GM19239 (cell line): ENCODE results near the gene AGBL1.
"Not testable (repeated sequence)": the region's sequence is repeated elsewhere in the genome, so short reads cannot be mapped to it uniquely, and the experiment has no call there.

Source experiments
- DNase-seq: peaks from one replicate; pipeline ENCODE4 v3.0.0; 2011; ENCODE audit warnings: low spot score; ENCODE audit not compliant: insufficient read length
- FAIRE-seq: peaks from 2 replicates; lab custom pipeline; 2011; peaks lifted over from hg19 to GRCh38; lab: Jason Lieb, UNC

AGBL1 gene

DNA sequence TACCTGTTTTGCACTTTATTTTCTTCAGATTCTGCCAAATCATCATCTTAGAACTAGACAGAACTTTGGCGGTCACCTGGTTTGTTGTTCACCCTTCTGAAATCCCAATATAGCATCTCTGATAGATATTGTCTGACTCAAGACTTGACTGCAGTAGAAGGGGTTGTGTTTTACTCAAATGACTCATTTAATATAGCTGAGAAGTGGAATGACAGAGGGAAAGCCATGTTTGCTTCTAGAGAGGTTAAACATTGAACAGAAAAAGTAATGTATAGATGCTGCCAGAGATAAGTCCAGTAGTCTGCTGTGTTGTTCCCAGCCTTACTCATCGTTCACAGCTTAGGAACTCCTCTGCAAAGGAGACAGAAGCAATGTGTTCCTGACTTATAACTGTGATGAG is 402.0 kb downstream of the AGBL1 start:
- no peak for DNase-seq
- no peak for FAIRE-seq

DNA sequence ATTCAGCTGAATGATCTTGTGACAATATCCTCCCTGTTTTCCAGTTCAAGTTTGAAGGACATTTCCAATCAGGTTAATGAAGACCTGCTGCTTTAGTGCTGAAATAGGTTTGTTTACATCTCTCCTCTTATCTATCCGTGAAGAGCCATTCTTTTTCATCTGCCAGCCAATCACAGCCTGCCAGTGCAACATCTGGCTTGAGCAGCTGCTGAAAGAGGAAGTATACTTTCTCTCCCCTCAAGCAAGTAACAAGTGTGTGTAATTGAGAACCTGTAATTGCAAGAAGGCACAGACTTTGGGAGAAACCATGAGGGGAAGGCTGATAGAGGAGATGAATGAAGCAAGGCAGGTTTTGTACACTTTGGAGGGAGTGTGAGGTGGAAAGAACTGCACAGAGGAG is 404.3 kb downstream of the AGBL1 start:
- DNase-seq (no peak), FAIRE-seq (no peak)

DNA sequence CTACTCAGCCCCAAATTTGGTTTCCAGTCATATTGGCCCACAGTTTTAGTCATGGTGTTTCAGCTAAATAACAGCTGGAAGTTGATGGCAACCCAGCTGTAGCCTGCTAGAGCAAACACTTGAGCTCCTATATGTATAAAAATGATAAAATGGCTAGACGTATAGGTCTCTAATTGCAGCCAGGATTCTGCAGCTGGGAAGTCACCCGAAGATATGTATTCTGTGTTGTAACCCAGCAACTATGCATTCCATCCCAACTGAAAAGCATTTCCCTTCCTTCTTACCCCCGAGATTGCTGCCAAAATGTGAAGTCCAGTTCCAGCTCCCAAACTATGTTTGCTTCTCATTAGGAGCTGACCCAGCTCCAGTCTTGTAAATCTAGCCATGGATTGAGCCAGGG is 408.4 kb downstream of the AGBL1 start:
- no peak for FAIRE-seq

DNA sequence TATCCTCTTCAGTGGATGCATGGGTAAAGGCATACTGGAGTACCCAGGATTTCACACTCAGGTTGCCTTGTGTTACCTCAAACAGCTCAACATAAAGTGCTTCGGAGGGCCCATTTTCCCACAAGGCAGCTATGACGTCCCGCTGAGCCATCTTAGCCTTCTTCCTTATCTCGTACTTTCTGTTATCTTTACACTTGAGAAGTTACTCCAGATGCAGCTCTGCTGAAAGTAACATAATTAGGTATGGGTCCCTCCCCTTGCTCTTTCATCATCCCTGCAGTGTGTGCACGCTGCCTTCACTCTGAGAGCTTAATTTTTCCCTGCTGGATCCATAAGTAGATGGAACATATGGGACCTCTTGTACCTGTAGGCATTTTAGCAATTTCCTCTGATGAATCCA is 410.3 kb downstream of the AGBL1 start:
- no peak for DNase-seq

More for the DNA sequence above, 408.4 kb downstream of the AGBL1 start:
- no peak for DNase-seq

DNA sequence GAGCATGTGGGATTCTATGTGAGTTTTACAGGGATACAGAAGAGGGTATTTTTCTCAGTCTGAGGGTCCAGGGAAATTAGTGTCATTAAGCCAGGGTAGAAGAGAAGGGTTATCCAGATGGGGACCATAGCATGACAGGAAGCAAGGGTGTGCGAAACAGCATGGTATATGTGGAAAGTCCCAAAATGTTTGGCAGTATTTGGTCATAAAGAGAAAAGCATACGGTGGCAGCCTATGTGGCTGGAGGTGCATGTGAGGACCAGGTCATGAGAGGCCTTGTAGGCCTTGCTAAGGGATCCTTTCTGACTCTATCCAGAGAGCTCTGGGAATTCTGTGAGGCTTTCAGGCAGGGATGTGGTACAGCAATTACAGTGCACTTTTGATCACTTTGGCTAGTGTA is 411.4 kb downstream of the AGBL1 start:
- FAIRE-seq (no peak), DNase-seq (no peak)

More for the DNA sequence above, 410.3 kb downstream of the AGBL1 start:
- FAIRE-seq, result no peak

DNA sequence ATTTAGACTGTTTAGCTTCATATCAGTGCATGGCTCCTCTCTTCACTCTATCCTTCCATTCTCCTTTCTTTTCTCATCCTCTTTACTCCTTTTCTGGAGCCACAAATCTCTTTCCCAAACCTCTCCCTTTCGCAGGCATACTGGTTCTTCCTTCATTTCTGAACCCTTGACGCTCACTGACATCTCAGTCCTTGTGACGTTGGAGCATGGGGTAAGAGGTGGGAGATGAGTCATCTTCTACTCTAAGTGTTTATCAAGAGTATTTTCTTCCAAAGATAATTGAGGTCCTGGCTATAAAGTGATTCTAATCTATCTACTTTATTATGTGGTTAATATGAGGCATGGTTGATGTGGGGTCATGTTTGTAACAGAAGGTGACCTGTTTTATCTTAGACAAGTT is 414.2 kb downstream of the AGBL1 start:
- no peak for FAIRE-seq

DNA sequence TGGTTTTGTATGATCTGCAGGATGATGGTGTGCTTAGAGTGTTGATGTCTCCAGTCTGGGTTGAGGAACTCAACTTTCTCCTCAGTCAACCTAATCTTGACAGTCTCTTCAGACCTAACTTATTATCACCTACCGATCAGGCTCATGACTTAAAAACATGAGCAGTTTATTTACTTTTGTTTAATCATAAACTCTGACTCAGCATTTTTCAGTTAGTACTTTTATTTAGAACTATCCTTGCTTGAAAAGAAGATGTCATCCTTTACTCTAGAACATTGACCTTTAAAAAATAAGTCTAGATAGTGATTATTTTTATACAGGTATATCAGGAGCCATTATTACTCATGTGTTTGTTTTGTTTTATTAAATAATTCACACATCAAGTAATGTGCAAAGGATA is 414.8 kb downstream of the AGBL1 start:
- FAIRE-seq, result no peak
- DNase-seq, result no peak

More for the DNA sequence above, 414.2 kb downstream of the AGBL1 start:
- DNase-seq, result no peak

DNA sequence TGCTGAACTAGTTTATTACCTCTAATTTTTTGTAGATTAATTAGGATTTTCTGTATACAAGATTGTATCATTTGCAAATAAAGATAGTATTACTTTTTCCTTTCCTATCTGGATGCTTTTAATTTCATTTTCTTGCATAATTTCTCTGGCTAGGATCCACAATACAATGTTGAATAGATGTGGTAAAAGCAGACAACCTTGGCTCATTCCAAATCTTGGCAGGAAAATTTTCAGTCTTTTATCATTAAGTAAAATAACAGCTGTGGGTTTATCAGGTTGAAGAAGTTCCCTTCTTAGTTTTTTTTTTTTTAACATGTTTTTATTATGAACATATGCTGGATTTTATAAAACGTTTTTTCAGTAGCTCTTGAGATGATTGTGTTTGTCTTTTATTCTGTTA is 422.6 kb downstream of the AGBL1 start:
- FAIRE-seq (no peak), DNase-seq (no peak)

DNA sequence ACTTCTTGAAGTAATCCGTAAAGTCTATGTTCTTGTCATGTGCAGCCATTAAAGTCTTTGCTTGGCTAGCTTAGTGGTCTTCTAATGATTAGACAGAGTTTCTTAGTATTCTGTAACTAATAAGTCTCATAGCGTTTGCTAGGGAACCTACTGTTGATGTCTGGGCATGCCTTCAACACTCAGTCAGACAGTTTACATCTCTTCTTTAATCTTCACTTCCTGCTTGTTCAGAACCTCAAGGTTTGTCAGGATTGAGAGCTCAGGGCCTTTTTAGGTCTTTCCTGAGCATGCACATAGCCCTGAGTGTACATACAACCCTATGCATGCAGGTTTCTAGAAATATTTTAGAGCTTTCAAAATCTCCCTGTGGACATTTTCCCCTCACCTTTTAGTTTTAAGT is 426.3 kb downstream of the AGBL1 start:
- FAIRE-seq (no peak), DNase-seq (no peak)

DNA sequence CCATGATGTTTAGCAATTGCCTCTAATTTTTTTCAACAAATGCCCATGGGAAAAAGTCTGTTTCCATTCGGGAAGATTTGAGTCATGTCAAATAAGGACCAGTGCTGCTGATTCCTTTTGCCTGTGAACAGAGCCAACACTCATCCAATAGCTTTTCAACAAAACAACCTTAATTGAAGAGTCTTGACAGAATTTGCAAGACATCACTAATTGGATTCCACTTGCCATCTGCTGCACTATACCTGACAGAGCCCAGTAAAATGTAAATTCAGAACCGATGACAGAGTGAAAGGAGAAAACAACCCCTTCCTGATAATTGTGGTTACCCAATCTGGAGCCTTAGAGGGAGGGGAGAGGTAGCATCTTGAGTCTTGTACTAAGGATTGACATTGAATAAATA is 426.7 kb downstream of the AGBL1 start:
- DNase-seq (no peak), FAIRE-seq (no peak)

DNA sequence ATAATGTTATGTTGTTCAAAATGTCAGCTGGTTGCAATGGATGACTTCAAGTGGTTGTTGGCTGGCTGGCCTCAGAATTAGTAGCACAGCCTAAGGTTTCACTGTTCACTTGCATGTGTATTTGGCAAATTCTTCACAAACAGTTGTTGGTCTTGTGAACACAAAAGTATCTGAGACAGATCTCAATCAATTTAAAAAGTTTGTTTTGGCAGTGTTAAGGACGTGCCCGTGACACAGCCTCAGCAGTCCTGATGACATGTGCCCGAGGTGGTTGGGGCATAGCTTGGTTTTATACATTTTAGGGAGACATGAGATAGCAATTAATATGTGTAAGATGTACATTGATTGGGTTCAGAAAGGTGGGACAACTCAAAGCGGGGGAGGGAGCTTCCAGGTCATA is 436.0 kb downstream of the AGBL1 start:
- FAIRE-seq, result no peak
- DNase-seq, result no peak

DNA sequence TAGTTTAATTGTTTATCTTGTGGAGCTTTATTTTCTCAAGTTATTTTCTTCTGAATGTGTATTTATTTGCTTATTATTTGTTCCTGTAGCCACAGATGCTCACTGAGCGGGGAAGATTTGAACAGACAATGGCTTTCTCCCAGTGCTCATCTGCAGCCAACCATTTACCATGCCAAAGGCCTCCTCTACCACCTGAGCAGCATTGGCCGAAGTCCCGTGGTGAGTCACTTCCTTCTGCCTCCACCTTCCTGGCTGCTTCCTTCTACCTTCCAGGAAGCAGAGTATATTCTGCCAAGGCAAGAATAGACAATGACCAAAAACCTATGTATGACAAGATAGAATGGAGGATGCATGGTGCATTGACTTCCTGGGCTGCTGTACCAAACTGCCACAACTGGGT is 443.1 kb downstream of the AGBL1 start:
- DNase-seq, result no peak
- no peak for FAIRE-seq

DNA sequence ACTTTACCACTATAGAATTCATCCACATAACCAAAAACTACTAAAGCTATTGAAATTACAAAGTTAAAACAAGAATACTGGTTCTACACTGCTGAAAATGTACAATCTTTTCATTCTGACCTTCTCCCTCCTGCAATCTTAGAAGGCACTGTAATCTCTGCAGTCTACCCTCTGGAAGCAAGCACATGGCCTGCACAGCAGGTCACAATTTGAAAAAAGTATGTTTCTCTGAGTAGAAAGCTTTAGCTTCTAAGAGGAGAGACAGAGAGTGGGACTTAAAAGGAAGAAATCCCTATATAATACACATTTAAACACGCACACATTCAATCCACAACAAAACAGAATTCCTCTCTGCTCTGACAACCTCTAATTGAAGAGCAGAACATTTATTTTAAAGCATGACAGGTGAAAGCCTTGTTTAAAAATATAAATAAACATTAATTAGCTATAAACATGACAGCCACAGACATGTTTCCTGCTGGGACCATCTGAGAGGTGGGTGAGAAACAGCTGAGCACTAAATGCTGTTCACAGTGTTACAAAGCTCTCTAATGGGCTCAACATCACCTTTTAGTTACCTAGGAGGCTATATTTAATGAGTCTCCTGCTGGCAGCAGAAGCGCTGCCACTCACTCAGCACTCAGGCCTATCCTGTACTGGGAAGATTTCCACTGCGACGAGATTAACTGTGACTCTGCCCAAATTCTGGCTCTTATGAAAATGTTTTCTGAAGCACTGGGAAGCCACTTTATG is 447.4 kb downstream of the AGBL1 start:
- DNase-seq (no peak), FAIRE-seq (no peak)

DNA sequence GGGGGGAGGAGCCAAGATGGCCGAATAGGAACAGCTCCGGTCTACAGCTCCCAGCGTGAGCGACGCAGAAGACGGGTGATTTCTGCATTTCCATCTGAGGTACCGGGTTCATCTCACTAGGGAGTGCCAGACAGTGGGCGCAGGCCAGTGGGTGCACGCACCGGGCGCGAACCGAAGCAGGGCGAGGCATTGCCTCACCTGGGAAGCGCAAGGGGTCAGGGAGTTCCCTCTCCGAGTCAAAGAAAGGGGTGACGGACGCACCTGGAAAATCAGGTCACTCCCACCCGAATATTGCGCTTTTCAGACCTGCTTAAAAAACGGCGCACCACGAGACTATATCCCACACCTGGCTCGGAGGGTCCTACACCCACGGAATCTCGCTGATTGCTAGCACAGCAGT is 448.4 kb downstream of the AGBL1 start:
- not testable (repeated sequence) for FAIRE-seq, DNase-seq

DNA sequence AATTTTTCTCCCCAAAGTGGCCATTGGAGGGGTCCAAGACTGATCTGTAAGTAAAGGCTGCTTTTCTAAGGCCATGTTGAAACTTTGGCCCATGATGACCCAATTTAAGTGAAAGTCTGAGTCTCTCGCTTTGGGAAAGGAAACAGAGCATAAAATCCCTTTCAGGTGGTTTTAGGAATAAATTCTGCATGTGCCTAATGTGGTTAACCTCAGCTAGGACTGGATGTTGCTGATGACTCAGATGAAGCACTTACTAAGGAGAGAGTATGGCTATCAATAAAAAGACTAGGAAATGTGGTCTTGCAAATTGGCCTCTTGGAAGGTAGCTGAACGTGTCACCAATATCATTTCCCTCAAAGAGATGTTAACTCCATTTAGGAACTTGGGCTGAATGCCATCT is 458.5 kb downstream of the AGBL1 start:
- DNase-seq (no peak), FAIRE-seq (no peak)

DNA sequence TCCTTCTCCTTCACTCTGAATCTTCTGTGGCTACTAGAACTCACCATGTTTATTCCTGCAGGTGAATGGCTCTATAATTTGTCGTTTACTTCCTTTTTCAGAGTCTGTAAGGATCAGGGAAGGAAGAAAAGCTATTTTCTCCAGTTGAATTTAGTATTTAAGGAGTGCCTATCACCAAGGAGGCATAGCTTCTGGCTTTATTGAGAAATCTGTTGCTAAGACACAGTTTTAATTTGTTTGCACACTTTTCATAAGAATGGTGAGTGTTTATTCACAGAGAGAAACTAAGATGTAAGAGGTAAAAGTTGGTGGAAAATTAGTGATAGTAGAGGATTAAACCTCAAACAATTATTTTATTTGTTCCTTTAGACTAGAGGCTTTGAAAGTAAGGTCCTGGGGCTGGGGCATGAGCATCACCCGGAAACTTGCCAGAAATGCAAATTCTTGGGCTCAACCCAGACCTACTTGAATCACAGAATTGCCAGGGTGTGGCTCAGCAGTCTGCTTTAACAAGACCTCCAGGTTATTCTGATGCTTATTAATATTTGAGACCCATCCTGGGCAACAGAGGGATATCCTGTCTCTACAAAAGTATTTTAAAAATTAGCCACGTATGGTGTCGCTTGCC is 461.3 kb downstream of the AGBL1 start:
- DNase-seq (no peak), FAIRE-seq (no peak)

DNA sequence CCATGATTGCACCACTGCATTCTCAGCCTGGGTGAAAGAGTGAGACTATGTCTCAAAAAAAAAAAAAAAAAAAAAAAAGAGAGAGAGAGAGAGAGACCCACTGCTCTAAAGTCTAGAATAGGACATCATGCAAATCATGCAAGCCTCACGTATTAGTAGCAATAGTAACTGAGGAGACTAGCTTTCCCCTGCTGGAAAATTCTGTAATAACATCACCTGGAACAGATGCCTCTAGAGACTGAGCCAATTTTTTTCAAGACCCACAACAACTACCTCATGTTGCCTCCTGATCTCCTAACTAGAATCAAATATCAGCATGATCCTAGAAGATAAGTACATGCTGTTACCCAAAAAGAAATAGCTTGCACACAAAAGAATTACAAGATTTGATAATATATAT is 461.9 kb downstream of the AGBL1 start:
- DNase-seq, result no peak
- no peak for FAIRE-seq

DNA sequence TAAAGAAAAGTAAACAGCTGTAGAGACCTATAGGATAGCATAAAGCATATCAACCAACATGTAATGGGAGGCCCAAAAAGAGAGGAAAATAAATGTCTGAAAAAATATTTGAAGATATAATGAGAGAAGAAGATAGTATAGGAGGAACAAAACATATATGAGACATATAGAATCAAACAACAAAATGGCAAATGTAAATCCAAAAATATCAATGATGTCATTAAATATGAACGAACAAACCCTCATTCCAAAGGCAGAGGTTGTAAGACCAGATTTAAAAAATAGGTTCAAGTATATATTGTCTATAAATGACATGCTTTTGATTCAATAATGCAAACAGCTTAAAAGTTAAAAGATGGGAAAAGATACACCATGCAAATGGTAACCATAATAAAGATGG is 470.4 kb downstream of the AGBL1 start:
- no peak for FAIRE-seq

DNA sequence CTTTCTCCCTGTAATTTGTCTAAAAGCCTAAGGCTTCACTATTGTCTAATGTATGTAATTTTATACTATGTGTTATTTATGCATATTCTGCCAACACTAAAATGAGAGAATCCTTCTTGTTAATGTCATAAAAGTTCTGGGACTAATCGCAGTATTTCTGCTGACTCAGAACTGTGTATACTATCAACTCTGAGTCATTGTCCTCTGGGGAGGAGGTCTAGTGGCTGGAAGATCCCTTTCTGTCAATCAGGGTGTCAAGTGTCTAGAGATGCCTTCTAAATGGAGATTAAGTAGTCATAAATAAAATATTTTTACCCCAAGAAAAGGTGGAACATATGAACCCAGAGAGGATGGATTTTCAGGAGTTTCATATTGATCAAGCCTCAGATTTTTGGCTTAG is 473.4 kb downstream of the AGBL1 start:
- DNase-seq, result no peak
- FAIRE-seq, result no peak

More for the DNA sequence above, 470.4 kb downstream of the AGBL1 start:
- DNase-seq, result no peak

DNA sequence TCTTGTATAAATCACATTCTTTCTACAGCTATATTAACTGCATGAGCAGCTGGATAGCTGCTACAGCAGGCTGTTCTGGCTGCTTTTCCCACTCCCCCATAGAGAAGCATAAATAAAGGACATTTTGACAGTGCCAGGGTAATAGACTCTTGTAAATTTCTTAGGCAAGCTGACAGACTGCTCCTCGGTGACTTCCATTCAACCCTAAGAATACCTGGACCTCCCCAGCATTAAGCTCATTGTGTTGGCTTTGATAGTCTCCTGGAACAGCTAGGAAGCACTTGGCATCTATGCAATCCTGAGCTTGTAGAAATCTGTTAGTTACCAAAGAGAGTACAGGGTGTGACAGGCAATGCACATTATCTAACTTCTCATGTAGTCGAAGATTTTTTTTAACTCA is 475.4 kb downstream of the AGBL1 start:
- FAIRE-seq, result no peak
- DNase-seq, result no peak

DNA sequence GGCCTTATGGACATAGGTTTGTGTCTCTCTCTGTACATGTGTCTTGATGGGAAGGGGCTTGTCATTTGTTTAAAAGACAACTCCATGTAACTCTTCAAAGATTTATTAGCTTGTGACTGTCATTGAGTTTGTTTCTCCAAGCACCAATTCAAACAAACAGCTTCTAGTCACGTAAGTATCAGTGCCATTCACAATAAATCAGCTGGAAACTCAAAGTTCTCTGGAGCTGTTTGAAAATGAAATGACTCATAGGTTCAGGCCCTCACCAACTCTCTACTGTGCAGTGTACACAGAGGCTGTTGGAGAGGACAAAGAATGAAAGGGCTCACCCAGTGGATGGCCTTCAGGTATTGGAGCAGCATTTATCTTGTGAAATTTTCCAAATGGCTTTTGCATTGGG is 476.3 kb downstream of the AGBL1 start:
- DNase-seq (no peak), FAIRE-seq (no peak)

DNA sequence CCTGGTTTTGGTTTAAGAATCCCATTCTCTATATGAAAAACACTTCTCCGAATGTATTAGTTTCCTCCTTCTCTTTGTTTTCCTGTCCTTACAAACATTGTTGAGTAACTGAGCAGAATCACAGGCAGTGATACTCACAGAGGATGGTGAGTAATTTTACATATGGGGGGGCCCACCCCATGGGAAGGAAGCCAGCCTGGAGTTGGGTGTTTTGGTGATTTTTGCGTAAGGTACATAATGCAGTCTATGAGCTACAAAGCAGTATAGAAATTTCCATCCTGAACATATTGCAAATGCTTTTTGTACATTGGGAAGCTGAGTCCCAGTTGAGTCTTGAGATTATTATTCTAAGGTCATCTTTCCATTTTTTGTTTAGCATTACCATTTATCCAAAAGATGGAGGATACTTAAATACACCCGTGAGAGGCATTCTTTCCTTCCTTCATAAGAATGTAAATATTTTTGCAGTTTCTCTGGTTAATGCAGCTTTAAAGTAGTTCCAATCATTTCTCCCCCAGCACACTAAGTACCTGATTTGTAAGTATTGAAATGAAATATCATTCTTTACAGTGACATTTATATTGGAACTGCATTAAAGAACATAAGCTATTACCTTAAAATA is 476.8 kb downstream of the AGBL1 start:
- DNase-seq, result no peak
- FAIRE-seq, result no peak
